GM12872 (cell line): ENCODE results near the gene NUTF2.

Experiments used
- CTCF ChIP-seq: IDR thresholded peaks from 3 replicates; pipeline ENCODE4 v1.5.1; 2011; ENCODE audit warnings: low read depth, mild to moderate bottlenecking, low read length, moderate library complexity; ENCODE audit not compliant: insufficient read depth

NUTF2 gene

GRCh38 chr16:67893743-67894399 lies 47.1 kb downstream of the NUTF2 start:
- TF ChIP-seq CTCF: no peak

- no peak for TF ChIP-seq CTCF
These were observed 50.5 kb downstream of the NUTF2 start for GRCh38 chr16:67897231-67897630.

GRCh38 chr16:67901734-67902133 lies 55.0 kb downstream of the NUTF2 start:
- no peak for TF ChIP-seq CTCF

GRCh38 chr16:67902831-67903230 lies 56.1 kb downstream of the NUTF2 start:
- no peak for TF ChIP-seq CTCF

- no peak for TF ChIP-seq CTCF
These were observed 60.9 kb downstream of the NUTF2 start for GRCh38 chr16:67907397-67908180.

GRCh38 chr16:67909056-67909742 lies 62.5 kb downstream of the NUTF2 start:
- no peak for TF ChIP-seq CTCF

GRCh38 chr16:67910158-67910557 lies 63.4 kb downstream of the NUTF2 start:
- no peak for TF ChIP-seq CTCF
